Activated naive CD4-positive, alpha-beta T cell (primary cell): ENCODE results near the gene ZNF195.
"Not testable (repeated sequence)": the region's sequence is repeated elsewhere in the genome, so short reads cannot be mapped to it uniquely, and the experiment has no call there.

Experiments
- DNase-seq, 4 experiments: peaks; one replicate each; lab custom pipeline; 2025; lab: John Stamatoyannopoulos, UW

ZNF195 gene

DNA sequence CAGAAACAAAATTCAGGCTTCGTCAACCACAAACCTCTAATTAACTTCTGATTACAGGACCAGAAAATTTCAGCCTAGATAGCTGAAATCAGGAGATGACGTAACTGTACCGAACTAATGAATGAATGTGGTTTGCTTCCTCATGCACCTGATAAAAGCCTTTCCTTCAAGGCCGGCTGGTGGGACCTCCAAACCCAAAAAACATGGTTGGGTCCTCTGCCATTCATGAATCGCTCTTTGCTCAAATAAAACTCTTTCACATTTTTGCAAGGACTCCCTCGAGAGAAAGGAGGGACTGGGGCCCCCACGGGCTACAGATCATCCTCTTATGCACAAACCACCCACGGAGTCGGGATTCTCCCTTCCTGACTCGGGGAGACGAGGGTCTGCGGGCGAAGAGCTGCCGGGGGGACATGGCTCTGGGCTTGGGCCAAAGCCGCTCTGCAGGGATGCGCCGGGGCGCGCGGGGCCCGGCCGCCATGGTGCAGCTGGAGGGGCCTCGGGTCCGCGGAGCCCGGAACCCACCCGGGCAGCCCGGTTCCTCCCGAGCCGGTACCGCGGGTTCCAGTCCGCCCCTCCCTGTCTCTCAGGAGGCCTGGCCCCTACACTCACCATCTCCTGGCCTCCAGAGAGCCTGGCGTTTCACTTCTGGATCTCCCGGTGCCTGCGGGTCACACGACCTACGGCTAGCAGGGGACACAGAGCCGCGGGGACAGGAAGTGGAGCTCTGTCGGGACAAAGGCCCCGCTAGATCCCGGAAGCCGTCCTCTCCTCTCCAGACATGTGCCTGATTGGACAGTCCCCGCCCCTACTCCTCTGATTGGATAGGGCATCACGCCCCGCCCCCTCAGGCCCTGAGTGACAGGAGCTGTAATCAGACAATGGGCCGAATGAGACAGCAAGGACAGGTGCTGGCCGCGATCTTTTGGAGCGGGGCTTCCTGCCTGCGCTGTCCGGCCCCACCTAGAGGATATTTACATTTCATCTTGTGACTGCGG lies at the start of gene ZNF195:
Gene ZNF195 (minus strand): TSS at position 721 of the 998 bp plus-strand sequence. CDS start 106 bp downstream, at position 615.
- peak; percentile 88 to 95 (median 91) for DNase-seq

DNA sequence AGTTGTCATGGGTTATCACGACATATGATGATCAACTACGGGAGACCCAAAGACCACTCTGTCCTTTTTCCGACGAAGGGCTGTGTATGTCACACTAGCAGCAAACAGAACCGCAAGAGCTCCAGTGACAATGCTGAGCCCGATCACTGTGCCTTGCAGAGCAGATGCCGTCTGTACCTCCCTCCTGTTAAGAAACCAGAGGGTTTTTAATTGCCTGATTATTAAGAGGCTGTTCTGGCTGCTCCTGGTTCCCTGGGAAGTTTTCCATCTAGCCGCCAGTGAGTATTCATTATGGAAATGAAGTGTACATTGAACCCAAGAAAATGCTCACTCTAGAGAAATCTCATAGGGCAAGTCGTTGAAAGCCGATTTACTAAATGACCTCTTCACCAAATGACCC lies 49.1 kb upstream of the ZNF195 start:
- DNase-seq, result not testable (repeated sequence)

DNA sequence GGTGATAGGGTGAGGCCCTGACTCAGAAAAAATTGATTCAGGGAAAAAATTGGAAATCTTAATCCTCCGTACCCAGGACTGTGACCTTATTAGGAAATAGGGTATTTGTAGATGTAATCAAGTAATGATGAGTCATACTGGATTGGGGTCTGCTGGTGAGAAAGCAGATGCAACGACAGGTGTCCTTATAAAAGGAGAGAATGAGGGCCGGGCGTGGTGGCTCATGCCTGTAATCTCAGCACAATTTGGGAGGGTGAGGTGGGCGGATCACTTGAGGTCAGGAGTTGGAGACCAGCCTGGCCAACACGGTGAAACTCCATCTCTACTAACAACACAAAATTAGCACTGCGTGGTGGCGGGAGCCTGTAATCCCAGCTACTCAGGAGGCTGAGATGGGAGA lies 47.6 kb upstream of the ZNF195 start:
- DNase-seq, result not testable (repeated sequence)

DNA sequence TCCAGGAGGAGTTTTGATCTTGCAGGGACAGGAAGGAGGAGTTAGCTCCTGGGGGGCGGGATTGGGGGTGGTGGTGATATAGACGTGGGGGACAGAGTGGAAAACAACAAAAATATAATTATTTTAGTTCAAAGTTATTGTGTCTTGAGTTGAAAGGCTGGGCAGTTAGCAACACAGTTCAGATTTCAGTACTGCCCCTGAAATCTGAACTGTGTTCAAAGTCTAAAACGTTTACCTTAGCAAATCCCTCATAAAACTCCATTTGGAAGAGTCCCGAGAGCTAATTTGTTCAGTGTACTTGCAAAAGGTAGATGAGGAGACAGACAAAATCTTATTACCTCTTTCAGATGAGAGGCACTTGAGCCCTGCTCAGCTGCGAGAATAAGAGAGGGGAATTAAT lies 45.0 kb upstream of the ZNF195 start:
- not testable (repeated sequence) for DNase-seq

DNA sequence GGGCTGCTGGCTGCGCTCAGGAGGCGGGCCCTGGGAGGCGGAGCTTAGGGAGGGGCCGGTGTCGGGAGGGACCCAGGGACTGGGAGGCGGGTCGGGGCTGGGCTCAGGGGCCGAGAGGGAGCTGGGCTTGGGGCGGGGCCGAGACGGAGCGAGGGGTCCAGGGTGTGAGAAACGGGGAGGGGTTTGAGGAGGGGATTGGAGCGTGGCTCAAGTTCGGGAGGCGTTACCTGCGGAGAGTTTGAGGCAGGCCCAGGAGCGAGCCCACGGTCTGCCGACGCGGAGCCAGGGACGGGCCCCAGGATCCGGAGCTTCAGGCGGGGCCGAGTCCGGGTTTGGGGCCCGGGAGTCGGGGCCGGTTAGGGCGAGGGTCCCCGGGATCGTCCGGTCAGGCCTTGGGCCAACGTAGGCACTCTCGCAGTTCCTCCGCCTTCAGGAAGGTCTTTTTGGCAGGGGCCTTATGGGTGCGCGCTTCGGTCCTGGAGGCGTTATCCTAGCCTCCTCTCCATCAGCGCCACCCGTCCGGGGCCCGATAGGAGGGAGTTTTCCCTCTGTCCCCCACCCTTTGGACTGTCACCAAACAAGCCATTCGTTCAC lies 44.3 kb upstream of the ZNF195 start:
- not testable (repeated sequence) for DNase-seq

DNA sequence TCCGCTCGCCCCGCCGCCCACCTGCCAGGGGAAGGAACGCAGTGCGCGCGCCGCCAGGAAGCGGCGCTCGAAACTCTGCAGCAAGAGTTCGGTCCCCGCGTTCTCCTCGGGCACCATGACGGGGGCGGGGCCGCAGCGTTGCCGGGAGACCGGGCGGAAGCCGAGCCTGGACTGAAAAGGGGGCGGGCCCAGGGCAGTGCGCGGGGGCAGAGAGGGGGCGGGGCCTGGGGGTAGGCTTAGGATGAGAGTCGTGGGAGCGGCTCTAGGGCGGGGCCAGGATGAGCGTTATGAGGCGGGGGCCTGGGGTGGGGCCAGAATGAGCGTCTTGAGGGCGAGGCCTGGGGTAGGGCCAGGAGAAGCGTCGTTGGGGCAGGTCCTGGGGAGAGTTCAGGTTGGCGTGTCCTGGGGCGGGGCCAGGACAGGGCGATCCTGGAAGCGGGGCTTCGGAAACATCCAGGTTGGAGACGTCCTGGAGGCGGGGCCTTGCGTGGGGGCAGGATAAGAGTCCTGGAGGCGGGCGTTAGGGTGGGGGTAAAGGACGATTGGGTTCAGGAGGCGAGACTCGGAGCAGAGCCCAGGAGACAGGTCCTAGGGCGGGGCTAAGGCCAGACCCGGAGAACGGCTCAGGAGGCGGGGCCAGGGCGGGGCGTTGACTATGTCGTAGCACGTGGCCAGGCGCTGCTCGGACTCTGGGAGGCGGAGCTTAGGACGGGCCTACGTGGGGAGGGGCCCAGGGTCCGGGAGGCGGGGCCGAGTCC lies 43.6 kb upstream of the ZNF195 start:
- peak; percentile 89 to 99 (median 97) for DNase-seq

DNA sequence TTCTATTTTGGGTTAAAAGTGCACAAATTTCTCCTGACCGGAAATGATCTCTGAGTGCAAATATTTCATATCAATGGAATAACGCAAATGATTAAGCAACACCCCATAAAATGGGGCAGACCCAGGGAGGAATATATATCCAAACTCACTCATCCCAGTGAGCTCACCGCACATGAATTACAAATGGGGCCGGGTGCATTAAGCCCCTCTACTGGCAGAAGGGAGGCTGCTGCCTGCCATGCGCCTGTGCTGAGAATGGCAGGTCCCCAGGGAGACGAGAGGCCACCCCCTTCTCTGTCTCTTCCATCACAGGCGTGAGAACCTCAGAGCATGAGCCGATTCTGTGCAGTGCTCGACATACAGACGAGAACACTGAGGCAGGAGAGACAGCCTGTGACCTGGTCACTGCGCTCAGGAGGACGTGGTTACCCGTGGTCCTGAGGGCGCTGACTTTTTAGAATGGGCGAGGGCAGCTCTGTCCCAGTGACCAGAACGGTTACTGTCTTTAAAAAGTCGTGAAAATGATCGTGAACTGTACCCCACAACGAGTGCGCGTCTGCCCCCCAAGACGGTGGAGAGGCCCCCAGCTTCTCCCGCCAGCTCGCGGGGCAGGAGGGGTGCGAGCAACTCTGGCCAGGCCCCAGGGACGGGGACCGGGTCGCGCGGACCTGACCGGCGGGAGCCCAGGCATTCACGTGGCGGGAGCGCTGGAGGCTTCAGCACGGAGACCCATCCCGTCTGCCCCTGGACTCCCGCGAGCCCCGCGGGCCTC lies 42.8 kb upstream of the ZNF195 start:
- not testable (repeated sequence) for DNase-seq

DNA sequence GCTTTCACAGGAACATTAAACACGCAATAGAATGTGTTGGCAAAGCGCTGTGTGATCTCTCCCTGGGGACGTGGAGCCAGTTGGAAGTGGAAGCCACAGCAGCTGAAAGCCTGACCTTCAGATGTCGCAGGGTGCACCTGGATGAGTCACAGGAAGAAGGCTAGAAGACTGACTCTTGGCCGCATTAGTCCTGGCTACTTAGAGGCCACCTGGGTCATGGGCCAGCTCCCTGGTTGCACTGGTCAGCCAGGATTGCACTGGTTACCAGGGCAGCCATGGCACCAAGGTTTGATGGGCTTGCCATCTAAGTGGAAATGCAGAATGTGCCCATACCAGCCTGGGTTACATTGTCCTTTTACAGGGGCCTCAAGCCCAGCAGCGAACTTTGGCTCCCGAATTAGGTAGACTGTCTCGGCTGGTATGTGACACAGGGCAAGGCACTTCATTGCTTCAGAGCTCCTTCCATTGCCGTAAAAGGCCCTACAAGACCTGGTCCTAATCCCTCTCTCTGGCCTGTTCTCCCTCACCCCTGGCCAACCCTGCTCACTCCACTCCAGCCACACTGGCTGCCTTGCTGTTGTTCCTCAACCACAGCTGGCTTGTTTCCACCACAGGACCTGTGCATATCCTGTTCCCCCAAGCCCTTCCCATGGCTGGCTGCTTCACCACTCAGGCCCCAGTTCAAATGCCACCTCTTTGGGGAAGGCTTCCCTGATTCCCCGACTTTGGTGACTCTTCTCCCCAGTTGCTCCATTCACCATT lies 41.5 kb upstream of the ZNF195 start:
- DNase-seq, result not testable (repeated sequence)

DNA sequence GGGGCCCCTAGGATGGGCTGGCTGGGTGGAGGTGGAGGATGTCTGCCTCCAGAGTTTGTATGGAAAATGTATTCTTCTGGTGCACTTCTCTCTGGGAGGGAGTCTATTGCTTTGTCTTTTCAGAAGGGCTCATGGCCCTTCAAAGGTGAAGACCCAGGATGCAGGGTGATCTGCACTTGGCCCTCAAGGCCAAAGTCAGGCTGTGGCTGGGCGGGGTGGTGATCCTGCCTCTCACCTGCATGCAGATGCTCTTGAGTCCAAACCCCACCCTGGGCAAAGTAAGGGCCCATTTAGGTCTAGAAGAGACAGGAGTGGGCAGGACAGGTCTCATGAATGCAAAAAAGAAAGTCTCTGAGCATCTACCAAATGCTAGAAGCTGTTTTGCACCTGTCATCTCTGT lies 40.5 kb upstream of the ZNF195 start:
- DNase-seq, result not testable (repeated sequence)

DNA sequence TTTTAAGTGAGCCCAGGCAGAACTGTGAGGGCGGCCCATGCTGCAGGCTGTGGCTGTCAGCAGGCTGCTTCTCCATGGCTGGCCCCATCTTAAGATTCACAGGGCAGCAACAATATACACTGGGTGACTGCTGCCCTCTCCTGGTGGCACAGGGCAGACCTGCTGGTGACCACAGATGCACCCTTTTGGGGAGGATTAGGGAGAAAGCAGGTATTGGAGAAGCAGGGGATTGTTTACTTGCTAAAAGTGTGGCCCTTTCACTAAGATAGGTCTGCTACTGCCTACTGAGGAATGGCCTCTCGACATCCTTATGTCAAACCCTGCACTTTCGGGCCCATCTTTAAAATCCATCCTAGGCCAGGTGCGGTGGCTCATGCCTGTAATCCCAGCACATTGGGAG lies 38.1 kb upstream of the ZNF195 start:
- DNase-seq, result peak in 2 of 4 experiments; percentile 26 to 44

DNA sequence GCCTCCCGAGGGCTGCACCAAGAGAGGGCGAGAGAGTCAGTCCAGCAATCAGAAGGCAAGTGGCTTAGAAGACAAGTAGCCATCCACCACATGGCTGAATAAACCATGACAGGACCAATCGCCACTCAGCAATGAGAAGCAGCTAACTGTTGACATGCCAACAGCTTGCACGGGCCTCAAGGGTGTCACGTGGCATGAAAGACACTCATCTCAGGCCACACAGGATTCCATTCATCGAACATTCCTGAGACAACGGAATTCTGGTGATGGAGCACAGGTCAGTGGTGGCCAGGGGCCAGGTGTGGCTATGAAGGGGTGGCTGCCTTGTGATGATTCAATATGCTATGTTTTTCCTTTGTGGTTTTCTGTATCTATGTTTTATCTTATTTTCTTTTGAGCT lies 36.4 kb upstream of the ZNF195 start:
- DNase-seq, result not testable (repeated sequence)

DNA sequence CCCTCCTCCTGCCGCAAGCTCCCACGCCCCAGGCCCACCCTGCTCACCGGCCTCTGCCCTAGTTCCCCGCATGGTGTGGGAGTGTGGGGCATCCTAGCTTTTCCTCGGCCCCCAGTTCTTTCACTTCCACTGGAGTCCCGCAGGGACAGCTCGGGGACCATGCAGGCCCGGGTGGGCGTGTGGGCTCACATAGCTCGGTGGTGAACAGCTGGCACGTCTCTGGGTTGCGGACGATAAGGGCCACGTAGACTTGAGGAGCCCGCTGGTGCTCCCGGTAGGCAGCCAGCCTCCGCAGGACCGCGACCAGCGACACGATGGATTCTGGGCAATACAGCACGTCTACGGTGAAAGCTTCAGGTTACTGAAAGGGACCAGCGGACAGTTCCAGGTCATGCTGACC lies 34.7 kb upstream of the ZNF195 start:
- not testable (repeated sequence) for DNase-seq

DNA sequence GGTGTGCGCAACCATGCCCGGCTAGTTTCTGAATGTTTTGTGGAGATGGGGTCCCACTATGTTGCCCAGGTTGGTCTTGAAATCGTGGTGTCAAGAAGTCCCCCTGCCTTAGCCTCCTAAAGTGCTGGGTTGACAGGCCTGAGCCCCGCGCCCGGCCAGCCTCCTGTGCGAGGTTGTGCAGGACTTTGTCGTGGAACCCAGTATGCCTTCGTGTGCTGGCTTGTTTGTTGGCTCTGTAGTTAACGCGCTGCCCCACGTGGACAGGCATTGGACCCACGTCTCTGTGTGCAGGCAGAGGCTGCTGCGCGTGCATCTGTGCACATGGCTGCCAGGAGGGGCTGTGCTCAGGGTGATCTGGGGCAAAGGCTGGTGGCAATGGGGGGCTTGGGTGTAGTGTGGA lies 33.9 kb upstream of the ZNF195 start:
- no peak for DNase-seq

DNA sequence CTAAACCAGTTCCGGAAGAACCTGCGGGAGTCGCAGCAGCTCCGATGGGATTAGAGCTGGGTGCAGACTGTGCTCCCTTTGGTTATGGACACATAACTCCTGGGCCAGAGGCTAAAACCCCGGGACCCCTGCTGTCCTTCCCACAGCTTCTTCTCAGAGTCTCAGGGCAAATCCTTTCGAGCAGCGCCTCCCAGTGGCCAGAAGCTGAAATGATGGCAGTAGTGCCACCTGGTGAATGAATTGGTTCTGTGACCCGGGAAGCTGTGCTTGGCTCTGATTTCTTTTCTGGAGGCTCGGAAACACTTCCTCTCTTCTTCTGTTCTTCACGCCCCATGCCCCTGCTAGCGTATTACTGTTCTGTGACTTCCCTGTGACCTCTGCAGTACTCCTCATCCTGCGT lies 29.8 kb upstream of the ZNF195 start:
- peak; percentile 35 to 70 (median 66) for DNase-seq

DNA sequence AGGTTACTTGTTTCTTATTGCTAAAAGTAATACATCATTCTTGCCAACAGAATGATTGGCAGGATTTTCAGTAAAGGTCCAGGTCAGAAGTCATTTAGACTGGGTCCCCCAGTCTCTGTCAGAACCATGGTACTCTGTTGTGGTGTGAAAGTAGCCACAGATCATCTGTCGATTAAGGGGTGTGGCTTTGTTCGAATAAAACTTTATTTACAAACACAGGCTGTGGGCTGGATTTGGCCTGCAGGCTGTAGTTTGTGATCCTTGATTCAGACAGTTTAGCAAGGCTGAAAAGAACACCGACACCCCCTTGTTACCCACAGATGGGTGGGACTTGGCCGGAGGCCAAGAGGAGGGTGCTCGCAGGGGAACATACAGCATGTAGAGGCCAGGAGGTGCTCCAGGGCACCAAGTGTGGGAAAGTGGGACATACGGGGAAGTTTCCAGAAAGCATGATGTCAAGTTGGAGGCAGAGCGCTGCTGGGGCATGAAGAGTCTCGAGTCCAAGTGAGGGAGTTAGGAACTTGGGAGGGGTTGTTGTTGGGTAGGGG lies 29.2 kb upstream of the ZNF195 start:
- DNase-seq, result peak in 1 of 4 experiments; percentile 5

DNA sequence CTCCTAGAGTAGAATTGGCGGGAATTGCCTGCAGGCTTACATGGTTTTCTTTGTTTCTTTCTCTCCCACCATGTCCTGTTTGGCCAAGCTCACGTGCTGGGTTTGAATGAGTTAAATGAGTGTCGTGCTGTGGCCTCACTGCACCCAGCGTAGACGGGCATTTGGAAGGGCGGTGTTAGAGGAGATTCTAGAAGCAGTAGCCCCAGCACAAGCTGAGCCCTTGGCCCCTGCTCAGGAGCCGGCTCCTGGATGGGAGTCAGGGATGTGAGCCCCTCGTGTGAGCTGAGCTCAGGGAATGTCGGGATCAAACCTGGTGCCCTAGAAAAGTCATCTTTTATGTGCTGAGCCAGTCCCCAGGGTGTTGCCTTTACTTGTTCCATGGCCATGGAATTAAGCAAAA lies 28.0 kb upstream of the ZNF195 start:
- not testable (repeated sequence) for DNase-seq

DNA sequence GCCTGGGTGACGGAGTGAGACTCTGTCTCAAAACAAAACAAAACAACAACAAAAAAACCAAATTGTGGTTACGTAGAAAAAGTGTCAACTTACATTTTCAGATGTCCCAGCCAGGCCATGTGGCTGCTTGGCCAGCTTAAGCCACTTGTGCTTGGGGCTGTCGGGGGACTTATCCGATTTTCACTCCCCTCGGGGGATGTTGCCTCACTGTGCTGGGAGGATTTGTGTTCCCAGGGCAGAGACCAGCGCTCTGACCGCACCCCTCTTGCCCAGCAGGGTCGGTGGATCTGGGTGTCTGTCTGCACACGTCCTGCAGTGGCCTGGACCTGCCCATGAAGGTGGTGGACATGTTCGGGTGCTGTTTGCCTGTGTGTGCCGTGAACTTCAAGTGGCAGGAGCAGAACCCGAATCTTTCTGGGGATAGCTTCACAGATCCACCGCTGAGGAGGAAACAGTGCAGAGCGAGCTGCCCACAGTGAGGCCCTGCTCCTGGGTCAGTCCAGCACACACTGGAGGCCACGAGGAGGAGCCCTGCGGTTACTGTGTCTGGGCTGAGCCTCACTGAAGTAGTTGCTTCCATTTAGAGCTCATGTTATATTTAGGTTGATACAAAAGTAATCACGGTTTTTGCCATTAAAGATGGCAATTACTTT lies 27.4 kb upstream of the ZNF195 start:
- not testable (repeated sequence) for DNase-seq

DNA sequence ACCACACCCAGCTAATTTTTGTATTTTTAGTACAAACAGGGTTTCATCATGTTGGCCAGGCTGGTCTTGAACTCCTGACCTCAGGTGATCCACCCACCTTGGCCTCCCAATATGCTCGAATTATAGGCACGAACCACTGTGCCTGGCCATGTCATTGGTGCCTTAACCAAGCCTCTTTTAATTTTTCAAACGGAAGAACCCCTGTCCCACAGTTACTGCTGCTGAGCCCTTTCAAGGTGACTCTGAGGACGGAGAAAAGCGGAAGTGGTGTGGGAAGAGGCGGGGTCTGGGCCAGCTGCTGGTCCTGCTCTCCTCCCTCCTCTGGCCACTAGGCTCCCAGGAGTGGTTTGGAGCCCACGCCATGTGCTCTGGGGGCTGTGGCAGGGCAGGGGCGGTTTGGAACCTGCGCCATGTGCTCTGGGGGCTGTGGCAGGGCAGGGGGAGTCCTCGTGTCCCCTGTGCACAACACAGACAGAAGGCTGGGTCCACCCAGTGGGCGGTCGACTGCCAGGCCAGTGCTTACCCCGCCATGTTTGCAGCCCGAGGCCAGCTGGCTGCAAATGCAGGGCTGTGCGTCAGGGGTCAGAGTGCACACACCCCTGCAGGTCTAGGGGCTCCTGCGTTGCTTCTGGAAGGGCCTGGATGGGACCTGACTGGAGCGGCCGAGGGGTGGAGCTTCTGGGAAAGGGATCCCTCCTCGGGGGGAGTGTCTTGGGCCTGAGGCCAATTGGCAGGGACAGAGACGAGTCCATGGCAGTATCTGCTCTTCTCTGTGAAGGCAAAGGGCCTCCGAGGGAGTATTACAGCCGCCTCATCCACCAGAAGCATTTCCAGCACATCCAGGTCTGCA lies 25.4 kb upstream of the ZNF195 start:
- DNase-seq, result not testable (repeated sequence)

DNA sequence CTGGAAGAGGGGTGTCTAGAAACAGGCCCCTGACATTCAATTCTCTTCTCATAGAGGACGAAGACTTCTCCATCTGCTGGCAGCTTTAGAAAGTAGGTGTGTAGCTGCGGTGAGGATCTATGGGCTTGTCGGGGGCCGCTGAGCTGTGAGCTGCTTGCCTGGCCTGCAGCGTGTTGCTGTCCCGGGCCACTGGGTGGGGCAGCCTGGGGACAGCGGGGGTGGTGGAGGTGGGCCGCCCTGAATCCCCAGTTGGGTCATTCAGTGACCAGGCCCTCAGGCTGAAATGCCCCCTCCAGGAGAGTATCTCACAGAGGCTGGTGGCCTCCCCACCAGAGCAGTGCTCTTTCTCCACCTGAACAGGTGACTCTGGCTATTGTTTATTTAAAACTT lies 23.9 kb upstream of the ZNF195 start:
- not testable (repeated sequence) for DNase-seq
